Tongue (tissue), 2 donors: ENCODE data around the gene FMO2. TPM values are rescaled to one million over a fixed set of nuclear protein-coding genes. Genes with fewer than 3 reads are reported as not detected.

Source experiments
- DNase-seq: peaks from one replicate; pipeline ENCODE4 v3.0.0-alpha.2; 2015
- total RNA-seq: library from RNA; depleted of rRNA; stranded (reverse); fragments of >200 nt; gene quantifications from one replicate; pipeline ENCODE4 v1.2.3, GENCODE V29; 2014

FMO2 gene
- total RNA-seq, 1 donor from 2014 or later: 2.6 TPM

- no peak for DNase-seq
These were observed 10.4 kb upstream of the FMO2 start for GRCh38 chr1:171174560-171175294.

GRCh38 chr1:171177261-171177660, 7.8 kb upstream of the FMO2 start:
- DNase-seq: no peak

GRCh38 chr1:171179318-171180227, 5.5 kb upstream of the FMO2 start:
- DNase-seq: no peak

GRCh38 chr1:171180670-171181069, 4.4 kb upstream of the FMO2 start:
- no peak for DNase-seq

- peak; percentile 67 for DNase-seq
These were observed 3.5 kb downstream of the FMO2 start for GRCh38 chr1:171188388-171189266.

- DNase-seq: no peak
These were observed 6.9 kb downstream of the FMO2 start for GRCh38 chr1:171191992-171192391.

GRCh38 chr1:171195767-171196166, 10.7 kb downstream of the FMO2 start:
- DNase-seq: no peak

GRCh38 chr1:171196351-171196750, 11.3 kb downstream of the FMO2 start:
- DNase-seq: no peak

- DNase-seq: no peak
These were observed 13.0 kb downstream of the FMO2 start for GRCh38 chr1:171198081-171198480.

GRCh38 chr1:171204296-171204695, 19.2 kb downstream of the FMO2 start:
- no peak for DNase-seq

GRCh38 chr1:171206204-171206977, 21.3 kb downstream of the FMO2 start:
- DNase-seq: no peak

GRCh38 chr1:171206978-171207355, 21.9 kb downstream of the FMO2 start:
- no peak for DNase-seq

- no peak for DNase-seq
These were observed 22.3 kb downstream of the FMO2 start for GRCh38 chr1:171207377-171207776.

- DNase-seq: peak; percentile 54
These were observed 25.3 kb downstream of the FMO2 start for GRCh38 chr1:171210355-171210754.

GRCh38 chr1:171212607-171213351, 27.7 kb downstream of the FMO2 start:
- no peak for DNase-seq

GRCh38 chr1:171213559-171214454, 28.7 kb downstream of the FMO2 start:
- DNase-seq: no peak

GRCh38 chr1:171217658-171218443, 32.8 kb downstream of the FMO2 start:
- no peak for DNase-seq

GRCh38 chr1:171218661-171219060, 33.6 kb downstream of the FMO2 start:
- no peak for DNase-seq
